Type B pancreatic cell (in vitro differentiated cells): ENCODE measurements around the gene CTNNA3. TPM values are rescaled to one million over a fixed set of nuclear protein-coding genes. Genes with fewer than 3 reads are reported as not detected.
"Not testable (repeated sequence)": the region's sequence is repeated elsewhere in the genome, so short reads cannot be mapped to it uniquely, and the experiment has no call there.

Source experiments
- DNase-seq: peaks from one replicate; pipeline ENCODE4 v3.0.0; 2021; ENCODE audit warnings: mixed read lengths; ENCODE audit not compliant: unreplicated experiment; ENCODE audit errors: extremely low spot score
- H3K27ac Mint-ChIP-seq: 2 replicates; pipeline ENCODE4 v1.8.0; 2021; ENCODE audit warnings: mild to moderate bottlenecking, mixed read lengths
- H3K27me3 Mint-ChIP-seq: 2 replicates; pipeline ENCODE4 v1.8.0; 2021; ENCODE audit warnings: mixed read lengths
- H3K36me3 Mint-ChIP-seq: 2 replicates; pipeline ENCODE4 v1.8.0; 2021; ENCODE audit warnings: mixed read lengths
- H3K4me1 Mint-ChIP-seq: one replicate; pipeline ENCODE4 v1.8.0; 2021; ENCODE audit warnings: mixed read lengths; ENCODE audit not compliant: unreplicated experiment
- H3K4me3 Mint-ChIP-seq: 2 replicates; pipeline ENCODE4 v1.8.0; 2021; ENCODE audit warnings: mild to moderate bottlenecking, mixed read lengths
- H3K9me3 Mint-ChIP-seq: 2 replicates; pipeline ENCODE4 v1.8.0; 2021; ENCODE audit warnings: mixed read lengths
- CTCF ChIP-seq: fragments of 200-600 bp; sonication (generic); conservative IDR thresholded peaks from 2 replicates; pipeline ENCODE4 v1.5.0; 2021; ENCODE audit warnings: antibody characterized with exemption, mild to moderate bottlenecking
- total RNA-seq: library from RNA; stranded (reverse); gene quantifications from 2 replicates; pipeline ENCODE4 v1.2.1, GENCODE V29; 2021; ENCODE audit warnings: low replicate concordance

The CTNNA3 gene
- total RNA-seq, 1 donor from 2014 or later = 2.6 TPM

DNA sequence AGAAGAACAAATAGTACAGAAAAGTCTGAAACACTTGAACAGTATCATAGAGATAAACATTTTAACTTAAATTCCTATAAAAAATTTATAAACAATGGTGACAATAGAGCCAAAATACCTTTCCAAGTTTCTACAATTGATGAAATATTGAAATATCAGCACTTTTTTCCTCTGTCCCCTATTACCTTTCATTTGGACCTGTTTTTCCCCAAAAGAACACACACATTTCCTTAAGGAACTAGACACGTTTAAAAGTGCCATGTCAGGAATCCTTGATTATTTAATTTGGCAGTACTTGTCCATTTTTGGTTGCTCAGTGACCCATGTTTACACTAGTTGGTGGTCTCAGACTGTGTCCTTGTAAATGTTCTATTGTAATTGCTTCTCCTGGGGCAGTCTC is 162.6 kb downstream of the CTNNA3 start:
- Mint-ChIP-seq H3K4me1 (no peaks in the 10 kb centered on the region), H3K4me3 (no peak overlapping the region), H3K27me3 (peaks cover 12% of the 10 kb centered on the region), H3K9me3 (peaks cover 10% of the 10 kb centered on the region), H3K27ac (no peak overlapping the region), H3K36me3 (no peaks in the 10 kb centered on the region)
- TF ChIP-seq CTCF = no peak
- DNase-seq = no peak

DNA sequence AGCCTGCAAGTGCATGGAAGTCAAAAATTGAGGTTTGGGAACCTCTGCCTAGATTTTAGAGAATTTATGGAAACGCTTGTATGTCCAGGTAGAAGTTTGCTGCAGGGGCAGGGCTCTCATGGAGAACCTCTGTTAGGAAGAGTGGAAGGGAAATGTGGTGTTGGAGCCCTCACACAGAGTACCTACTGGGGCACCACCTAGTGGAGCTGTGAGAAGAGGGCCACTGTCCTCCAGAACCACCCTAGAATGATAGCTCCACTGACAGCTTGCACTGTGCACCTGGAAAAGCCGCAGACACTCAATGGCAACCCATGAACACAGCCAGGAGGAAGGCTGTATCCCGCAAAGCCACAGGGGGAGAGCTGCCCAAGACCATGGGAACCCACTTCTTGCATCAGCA is 165.0 kb downstream of the CTNNA3 start:
- H3K9me3 Mint-ChIP-seq, H3K4me1 Mint-ChIP-seq, DNase-seq, H3K27ac Mint-ChIP-seq, H3K36me3 Mint-ChIP-seq, H3K4me3 Mint-ChIP-seq: not testable (repeated sequence)
- peaks cover 15% of the 10 kb centered on the region for H3K27me3 Mint-ChIP-seq

GRCh38 chr10:67527351-67527750 is 168.6 kb downstream of the CTNNA3 start:
- H3K4me1 Mint-ChIP-seq = no peaks in the 10 kb centered on the region
- H3K9me3 Mint-ChIP-seq = peaks cover 10% of the 10 kb centered on the region
- no peak overlapping the region for H3K27ac Mint-ChIP-seq
- no peak overlapping the region for H3K4me3 Mint-ChIP-seq
- no peak for TF ChIP-seq CTCF
- H3K27me3 Mint-ChIP-seq = peaks cover 3% of the 10 kb centered on the region
- no peak for DNase-seq
- no peaks in the 10 kb centered on the region for H3K36me3 Mint-ChIP-seq

GRCh38 chr10:67521546-67521945 is 174.4 kb downstream of the CTNNA3 start:
- Mint-ChIP-seq H3K36me3 (no peaks in the 10 kb centered on the region), H3K27me3 (peaks cover 3% of the 10 kb centered on the region), H3K9me3 (no peaks in the 10 kb centered on the region), H3K27ac (no peak overlapping the region), H3K4me1 (no peaks in the 10 kb centered on the region), H3K4me3 (no peak overlapping the region)
- DNase-seq = no peak
- no peak for TF ChIP-seq CTCF

DNA sequence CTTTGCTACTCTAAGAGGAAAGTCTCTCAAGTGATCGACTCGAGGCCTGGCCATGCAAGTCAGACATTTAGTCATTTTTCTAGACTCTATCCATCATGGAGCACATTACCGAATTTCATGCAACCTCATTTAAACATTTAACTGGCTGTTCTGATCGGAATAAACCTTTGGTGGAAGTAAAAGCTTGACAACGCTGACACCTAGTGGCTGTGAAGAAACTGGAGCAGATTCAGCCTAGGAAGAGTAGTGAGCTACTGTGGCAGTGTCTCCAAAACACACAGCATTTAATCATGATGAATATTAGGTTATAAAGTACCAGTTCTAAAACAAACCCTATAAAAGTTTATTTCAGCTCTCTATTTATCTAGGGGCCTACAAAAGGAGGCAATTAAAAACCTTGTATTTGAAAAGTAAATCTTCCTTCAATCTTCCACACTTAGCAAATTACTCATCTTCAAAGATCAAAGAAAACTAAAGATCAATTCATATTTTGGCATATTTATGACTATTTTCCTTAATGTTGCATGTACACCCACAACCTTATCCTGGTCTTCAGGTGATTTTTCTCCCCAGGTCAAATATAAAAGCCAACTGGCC is 175.0 kb downstream of the CTNNA3 start:
- Mint-ChIP-seq H3K4me1 (no peaks in the 10 kb centered on the region), H3K27me3 (peaks cover 3% of the 10 kb centered on the region), H3K4me3 (no peak overlapping the region), H3K27ac (no peak overlapping the region), H3K36me3 (no peaks in the 10 kb centered on the region), H3K9me3 (no peaks in the 10 kb centered on the region)
- DNase-seq = no peak
- peak; percentile 92 for TF ChIP-seq CTCF

DNA sequence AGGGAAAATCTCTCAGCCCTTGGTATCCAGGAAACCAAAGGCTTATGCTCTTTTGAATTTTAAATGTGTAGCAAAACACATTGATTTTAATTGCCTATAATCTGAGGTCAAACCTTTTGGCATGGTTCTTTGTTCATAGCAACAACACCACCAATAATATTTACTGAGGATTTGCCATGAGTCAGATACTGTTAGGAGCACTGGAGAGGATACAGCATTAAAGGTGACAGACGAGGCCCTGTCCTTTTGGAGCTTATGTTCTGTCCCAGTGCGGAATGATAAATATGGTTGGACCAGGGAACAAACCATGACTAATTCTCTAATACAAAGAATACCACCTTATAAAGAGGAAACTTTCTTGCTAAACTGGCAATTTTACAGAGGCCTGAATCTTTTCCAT is 176.6 kb downstream of the CTNNA3 start:
- Mint-ChIP-seq H3K27ac (no peak overlapping the region), H3K9me3 (no peaks in the 10 kb centered on the region), H3K27me3 (peaks cover 3% of the 10 kb centered on the region), H3K36me3 (no peaks in the 10 kb centered on the region), H3K4me1 (no peaks in the 10 kb centered on the region), H3K4me3 (no peak overlapping the region)
- no peak for TF ChIP-seq CTCF
- DNase-seq = no peak
